CD14-positive monocyte (primary cell): ENCODE data around the gene PIGM. TPM values are rescaled to one million over a fixed set of nuclear protein-coding genes. Genes with fewer than 3 reads are reported as not detected.

ENCODE experiments used
- DNase-seq, 3 donors: peaks; one replicate each; pipeline ENCODE4 v3.0.0-alpha.2; 2011 to 2022
- H2AFZ ChIP-seq: 2 replicates; pipeline ENCODE4 v1.6.0; 2012; ENCODE audit warnings: mild to moderate bottlenecking, low read depth, low read length, inconsistent platforms; ENCODE audit not compliant: insufficient read depth, poor library complexity, severe bottlenecking
- H3K27ac ChIP-seq, 2 donors: 1 replicate in 1 of 2; 2 replicates in 1 of 2; pipeline ENCODE4 v1.5.1; 2012 to 2013; ENCODE audit warnings: low read length in 2 of 2, control low read depth in 1 of 2, inconsistent platforms in 1 of 2, low read depth in 1 of 2, mild to moderate bottlenecking in 1 of 2
- H3K27me3 ChIP-seq, 2 donors: one replicate each; pipeline versions ENCODE4 v1.6.0 to v1.6.1; 2011 to 2013; ENCODE audit warnings: low read length in 2 of 2; ENCODE audit not compliant: control insufficient read depth in 2 of 2, insufficient read depth in 2 of 2
- H3K36me3 ChIP-seq, 2 donors: replicated peaks in 1 of 2; 1 replicate in 1 of 2; 2 replicates in 1 of 2; pipeline versions ENCODE4 v1.5.1 to v1.6.1; 2012 to 2013; ENCODE audit warnings: low read length in 2 of 2, control low read depth in 1 of 2, inconsistent platforms in 1 of 2, mild to moderate bottlenecking in 1 of 2; ENCODE audit not compliant: insufficient read depth in 2 of 2, control insufficient read depth in 1 of 2
- H3K4me1 ChIP-seq, 2 donors: 1 replicate in 1 of 2; 2 replicates in 1 of 2; pipeline versions ENCODE4 v1.5.1 to v1.6.1; 2012 to 2013; ENCODE audit warnings: low read length in 2 of 2, control low read depth in 1 of 2, inconsistent platforms in 1 of 2, mild to moderate bottlenecking in 1 of 2, moderate library complexity in 1 of 2; ENCODE audit not compliant: insufficient read depth in 2 of 2, control insufficient read depth in 1 of 2
- H3K4me2 ChIP-seq: replicated peaks from 2 replicates; pipeline ENCODE3; 2012; ENCODE audit warnings: low read length, moderate library complexity, mild to moderate bottlenecking; ENCODE audit not compliant: poor library complexity, severe bottlenecking; ENCODE audit errors: extremely low read depth
- H3K4me3 ChIP-seq, 3 experiments: fragments of 200-600 bp in 1 of 3; sonication (generic) in 1 of 3; replicated peaks in 1 of 3; 1 replicate in 2 of 3; 2 replicates in 1 of 3; pipeline ENCODE4 v1.5.1; 2011 to 2013; ENCODE audit warnings: low read length in 3 of 3, mild to moderate bottlenecking in 3 of 3, control low read depth in 2 of 3, low read depth in 2 of 3, inconsistent platforms in 1 of 3, moderate library complexity in 1 of 3
- H3K79me2 ChIP-seq: 2 replicates; pipeline ENCODE4 v1.6.0; 2012; ENCODE audit warnings: mild to moderate bottlenecking, control low read depth, inconsistent platforms, low read length, moderate library complexity; ENCODE audit not compliant: insufficient read depth
- H3K9ac ChIP-seq: 2 replicates; pipeline ENCODE4 v1.6.0; 2017; ENCODE audit warnings: low read length, mild to moderate bottlenecking; ENCODE audit not compliant: insufficient read depth, poor library complexity, severe bottlenecking
- H3K9me3 ChIP-seq, 2 donors: replicated peaks in 1 of 2; 1 replicate in 1 of 2; 2 replicates in 1 of 2; pipeline versions ENCODE4 v1.5.1 to v1.6.1; 2012 to 2013; ENCODE audit warnings: low read length in 2 of 2, control low read depth in 1 of 2; ENCODE audit not compliant: control insufficient read depth in 1 of 2, insufficient read depth in 1 of 2
- H4K20me1 ChIP-seq: 2 replicates; pipeline ENCODE4 v1.6.0; 2012; ENCODE audit warnings: mild to moderate bottlenecking, low read length, control low read depth, moderate library complexity; ENCODE audit not compliant: insufficient read depth
- H3K27ac Mint-ChIP-seq, 7 donors: one replicate each; pipeline ENCODE4 v1.8.0; 2020; ENCODE audit warnings: mild to moderate bottlenecking in 7 of 7, mixed read lengths in 7 of 7, moderate library complexity in 6 of 7, inconsistent platforms in 2 of 7
- H3K27me3 Mint-ChIP-seq, 3 donors: one replicate each; pipeline ENCODE4 v1.8.0; 2021 to 2022; ENCODE audit warnings: low read depth in 3 of 3, mild to moderate bottlenecking in 3 of 3, mixed read lengths in 3 of 3, moderate library complexity in 3 of 3, inconsistent platforms in 1 of 3
- H3K36me3 Mint-ChIP-seq, 2 donors: one replicate each; pipeline ENCODE4 v1.8.0; 2020; ENCODE audit warnings: mixed read lengths in 2 of 2, inconsistent platforms in 1 of 2, mild to moderate bottlenecking in 1 of 2
- H3K4me1 Mint-ChIP-seq: one replicate; pipeline ENCODE4 v1.8.0; 2020; ENCODE audit warnings: mild to moderate bottlenecking, mixed read lengths
- H3K4me3 Mint-ChIP-seq, 2 donors: one replicate each; pipeline ENCODE4 v1.8.0; 2020; ENCODE audit warnings: mild to moderate bottlenecking in 2 of 2, mixed read lengths in 2 of 2, moderate library complexity in 1 of 2
- H3K9me3 Mint-ChIP-seq, 7 donors: one replicate each; pipeline ENCODE4 v1.8.0; 2020 to 2022; ENCODE audit warnings: mixed read lengths in 7 of 7, mild to moderate bottlenecking in 6 of 7, moderate library complexity in 6 of 7, inconsistent platforms in 2 of 7
- WGBS: methylation state at CpG from one replicate; pipeline ENCODE4 v1.1.5; 2013; ENCODE audit warnings: missing lambda C conversion rate; ENCODE audit not compliant: insufficient coverage; 5-methylcytosine and 5-hydroxymethylcytosine counted together
- intact Hi-C, 2 donors: fragments of 100-400 bp; cut with micrococcal nuclease; formaldehyde crosslinking; loops; one replicate each; pipeline versions ENCODE4 v1.15.0 to v1.15.1; 2023
- polyA plus RNA-seq, 3 donors: library from polyadenylated mRNA; depleted of rRNA in 1 of 3; unstranded in 2 of 3; stranded (reverse) in 1 of 3; fragments of 300-500 nt in 2 of 3; fragments of >200 nt in 1 of 3; fragmentation: Illumina TruSeq in 2 of 3; gene quantifications; 1 replicate in 2 of 3; 2 replicates in 1 of 3; pipeline ENCODE4 v1.2.3, GENCODE V29; 2012 to 2021
- TF ChIP-seq, protein P1 (sequence below): fragments of 200-600 bp; IDR thresholded peaks from one replicate; pipeline ENCODE4 v1.8.0; 2022; ENCODE audit warnings: antibody characterized with exemption, mild to moderate bottlenecking

Gene PIGM
- polyA plus RNA-seq, 3 donors = 3.7 to 4.2 (median 4.0) TPM

DNA sequence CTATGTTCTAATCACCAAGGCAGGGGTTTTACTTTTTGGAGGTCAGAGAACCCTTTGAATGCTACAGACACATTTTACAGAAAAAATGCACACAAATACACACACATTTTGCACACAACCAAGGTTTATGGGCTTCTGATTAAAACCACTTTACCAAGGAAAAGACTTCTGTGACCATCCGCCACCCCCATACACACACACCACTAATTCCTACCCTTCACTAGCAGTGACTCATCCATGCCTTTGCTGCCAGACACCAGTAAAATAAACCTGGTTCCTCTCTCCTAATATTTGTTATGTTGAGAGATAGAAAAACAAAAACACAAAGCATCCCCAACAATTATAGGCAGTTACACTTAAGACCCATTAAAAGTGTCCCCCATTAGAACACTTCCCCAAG, 12.9 kb downstream of the PIGM start:
- H3K4me2 ChIP-seq = no peak overlapping the region
- no peaks in the 10 kb centered on the region for H3K9me3 ChIP-seq
- H3K4me3 Mint-ChIP-seq = no peak overlapping the region
- DNase-seq = no peak
- TF ChIP-seq, protein P1, sequence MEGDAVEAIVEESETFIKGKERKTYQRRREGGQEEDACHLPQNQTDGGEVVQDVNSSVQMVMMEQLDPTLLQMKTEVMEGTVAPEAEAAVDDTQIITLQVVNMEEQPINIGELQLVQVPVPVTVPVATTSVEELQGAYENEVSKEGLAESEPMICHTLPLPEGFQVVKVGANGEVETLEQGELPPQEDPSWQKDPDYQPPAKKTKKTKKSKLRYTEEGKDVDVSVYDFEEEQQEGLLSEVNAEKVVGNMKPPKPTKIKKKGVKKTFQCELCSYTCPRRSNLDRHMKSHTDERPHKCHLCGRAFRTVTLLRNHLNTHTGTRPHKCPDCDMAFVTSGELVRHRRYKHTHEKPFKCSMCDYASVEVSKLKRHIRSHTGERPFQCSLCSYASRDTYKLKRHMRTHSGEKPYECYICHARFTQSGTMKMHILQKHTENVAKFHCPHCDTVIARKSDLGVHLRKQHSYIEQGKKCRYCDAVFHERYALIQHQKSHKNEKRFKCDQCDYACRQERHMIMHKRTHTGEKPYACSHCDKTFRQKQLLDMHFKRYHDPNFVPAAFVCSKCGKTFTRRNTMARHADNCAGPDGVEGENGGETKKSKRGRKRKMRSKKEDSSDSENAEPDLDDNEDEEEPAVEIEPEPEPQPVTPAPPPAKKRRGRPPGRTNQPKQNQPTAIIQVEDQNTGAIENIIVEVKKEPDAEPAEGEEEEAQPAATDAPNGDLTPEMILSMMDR = no peak
- H3K27me3 ChIP-seq = no peaks in the 10 kb centered on the region
- WGBS = no CpG with 5 or more reads among the region's 1 CpG
- H3K36me3 Mint-ChIP-seq = no peaks in the 10 kb centered on the region
- H3K27ac Mint-ChIP-seq = no peak overlapping the region
- H3K79me2 ChIP-seq = no peaks in the 10 kb centered on the region
- peaks cover 1 to 7% (median 1%) of the 10 kb centered on the region in 3 donors for H3K27me3 Mint-ChIP-seq
- no peaks in the 10 kb centered on the region for H4K20me1 ChIP-seq
- no peak overlapping the region for H2AFZ ChIP-seq
- H3K4me3 ChIP-seq = no peak overlapping the region
- H3K9ac ChIP-seq = no peak overlapping the region
- intact Hi-C loops = no loop called here
- no peaks in the 10 kb centered on the region for H3K4me1 ChIP-seq
- peaks cover 3% of the 10 kb centered on the region for H3K4me1 Mint-ChIP-seq
- H3K9me3 Mint-ChIP-seq = no peaks in the 10 kb centered on the region
- H3K27ac ChIP-seq = no peak overlapping the region
- H3K36me3 ChIP-seq = no peaks in the 10 kb centered on the region

DNA sequence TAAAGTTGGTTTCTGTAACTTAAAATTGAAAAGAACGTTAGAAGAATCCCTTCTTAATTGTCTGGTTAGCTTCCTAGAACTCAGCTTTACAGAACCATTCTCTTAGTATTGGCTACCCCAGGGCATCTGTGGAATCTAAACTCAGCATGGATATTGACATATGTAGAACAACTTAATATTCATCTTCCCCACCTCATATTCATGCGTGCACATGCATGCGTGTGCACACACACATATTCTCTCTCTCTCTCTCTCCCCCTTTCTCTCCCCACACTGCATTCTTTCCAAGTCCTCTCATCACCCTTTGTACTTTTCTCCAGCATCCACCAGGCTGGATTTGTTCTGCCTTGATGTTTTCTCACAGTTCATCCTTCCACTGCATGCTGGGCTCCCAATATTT, 13.4 kb downstream of the PIGM start:
- no peaks in the 10 kb centered on the region for H3K36me3 Mint-ChIP-seq
- Histone ChIP-seq H2AFZ (no peak overlapping the region), H3K27ac (no peak overlapping the region), H4K20me1 (no peaks in the 10 kb centered on the region), H3K79me2 (no peaks in the 10 kb centered on the region), H3K36me3 (no peaks in the 10 kb centered on the region), H3K27me3 (no peaks in the 10 kb centered on the region), H3K4me2 (no peak overlapping the region), H3K4me1 (no peaks in the 10 kb centered on the region), H3K9ac (no peak overlapping the region), H3K9me3 (no peaks in the 10 kb centered on the region), H3K4me3 (no peak overlapping the region)
- H3K4me1 Mint-ChIP-seq = peaks cover 3% of the 10 kb centered on the region
- peaks cover 1 to 4% (median 1%) of the 10 kb centered on the region in 3 donors for H3K27me3 Mint-ChIP-seq
- no peak overlapping the region for H3K27ac Mint-ChIP-seq
- H3K4me3 Mint-ChIP-seq = no peak overlapping the region
- 100% methylated on average over 3 of the region's 3 CpGs for WGBS
- H3K9me3 Mint-ChIP-seq = no peaks in the 10 kb centered on the region
- no peak for DNase-seq
- intact Hi-C loops = no loop called here
- TF ChIP-seq, protein P1 = no peak
